ENCODE measurements around the gene SMCO2. TPM values are rescaled to one million over a fixed set of nuclear protein-coding genes. Genes with fewer than 3 reads are reported as not detected.

Gene SMCO2
- not detected for polyA plus RNA-seq (2013, experiment 1 of 2; ENCODE audit: insufficient read length)
- polyA plus RNA-seq (2013, experiment 2 of 2; ENCODE audit: insufficient read length) = 0.21 TPM

DNA sequence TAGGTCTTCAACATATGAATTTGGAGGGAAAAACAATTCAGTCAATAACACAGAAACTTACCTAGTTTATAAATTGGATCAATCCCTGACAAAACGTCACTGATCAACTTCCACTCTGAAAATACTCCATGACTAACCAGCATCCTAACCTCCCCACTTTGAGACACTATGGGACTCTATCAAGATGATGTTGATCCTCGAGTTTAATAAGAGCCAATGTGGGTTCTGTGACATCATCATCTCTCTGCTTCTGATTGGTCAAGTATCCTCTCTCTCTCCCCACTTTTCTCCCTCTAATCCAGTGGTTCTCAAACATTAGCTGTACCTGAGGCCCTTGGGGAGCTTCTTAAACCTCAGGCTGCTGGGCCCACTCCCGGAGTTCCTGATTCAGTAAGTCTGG, at the start of gene SMCO2:
SMCO2 (plus strand) TSS at position 301 of the 400 bp plus-strand sequence. CDS start 23,896 bp downstream, outside the sequence.
- no peak for DNase-seq

- no peak for DNase-seq
Measured at GRCh38 chr12:27398466-27398865, 48.1 kb upstream of the SMCO2 start.

DNA sequence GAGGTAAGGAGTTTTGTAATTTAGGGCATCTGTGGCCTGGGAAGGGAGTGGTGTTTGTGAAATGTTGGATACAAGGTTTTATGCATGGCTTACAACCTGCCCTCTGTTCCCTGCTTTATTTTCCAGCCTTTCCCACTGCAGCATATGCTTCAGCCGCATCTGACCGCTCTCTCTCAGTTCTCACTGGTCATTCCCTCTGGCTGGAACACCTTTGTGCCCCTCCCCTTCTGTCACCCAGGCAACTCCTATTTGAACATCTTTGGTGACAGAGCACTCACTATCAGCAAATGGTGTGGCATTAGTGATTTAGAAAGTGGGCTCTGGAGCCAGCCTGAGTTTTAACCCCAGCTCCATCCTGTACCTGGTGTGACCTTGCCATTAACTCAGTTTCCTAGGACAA, 47.5 kb upstream of the SMCO2 start:
- no peak for DNase-seq

GRCh38 chr12:27400856-27401354, 45.6 kb upstream of the SMCO2 start:
- DNase-seq = no peak

DNA sequence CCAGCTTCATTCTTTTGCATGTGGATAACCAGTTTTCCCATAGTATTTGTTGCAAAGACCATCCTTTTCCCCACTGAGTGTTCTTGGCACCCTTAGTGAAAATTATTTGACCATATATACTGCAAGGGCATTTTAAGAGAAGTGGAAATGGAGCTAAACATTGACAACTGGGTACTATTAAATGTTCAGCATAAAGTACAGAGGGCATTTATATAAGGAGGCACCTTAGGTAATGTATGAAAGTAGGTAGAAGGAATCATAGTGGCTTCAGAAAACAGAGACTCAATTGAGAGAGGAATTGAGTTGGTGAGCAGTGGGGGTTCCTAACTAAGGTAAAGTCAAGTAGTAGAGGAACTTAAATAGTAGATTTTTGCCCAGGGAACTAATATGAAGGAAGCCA, 34.5 kb upstream of the SMCO2 start:
- no peak for DNase-seq

GRCh38 chr12:27422697-27423096, 23.8 kb upstream of the SMCO2 start:
- no peak for DNase-seq

DNA sequence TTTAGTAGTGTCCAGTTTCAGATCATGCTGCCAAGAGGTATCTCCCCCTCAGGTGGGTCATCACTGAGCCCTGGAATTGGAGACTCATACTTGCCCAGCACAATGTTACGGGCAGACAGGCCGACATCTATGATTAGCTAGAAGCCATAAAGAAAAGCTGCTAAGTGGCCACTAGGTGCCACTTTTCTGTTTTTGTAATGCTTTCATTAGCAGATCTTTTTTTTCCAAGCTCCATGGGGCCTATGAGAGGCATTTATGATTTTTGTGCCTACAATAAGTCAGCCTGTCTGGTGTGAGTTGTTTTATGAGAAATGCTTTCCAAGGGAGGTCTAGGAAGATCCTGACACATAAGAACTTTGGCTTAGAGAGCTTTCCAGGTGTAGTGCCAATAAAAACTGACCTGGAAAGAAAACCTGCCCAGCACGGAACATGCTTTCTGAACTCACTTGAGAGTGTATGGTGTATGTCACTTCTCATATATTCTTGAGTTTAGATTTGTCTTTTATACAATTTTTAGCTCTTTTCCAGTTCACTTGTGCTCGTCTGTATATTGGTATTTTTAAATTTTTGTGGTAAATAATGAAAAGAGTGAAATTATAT, 21.8 kb upstream of the SMCO2 start:
- peak; percentile 68 for DNase-seq

- DNase-seq = no peak
Measured at GRCh38 chr12:27425306-27425705, 21.2 kb upstream of the SMCO2 start.

DNA sequence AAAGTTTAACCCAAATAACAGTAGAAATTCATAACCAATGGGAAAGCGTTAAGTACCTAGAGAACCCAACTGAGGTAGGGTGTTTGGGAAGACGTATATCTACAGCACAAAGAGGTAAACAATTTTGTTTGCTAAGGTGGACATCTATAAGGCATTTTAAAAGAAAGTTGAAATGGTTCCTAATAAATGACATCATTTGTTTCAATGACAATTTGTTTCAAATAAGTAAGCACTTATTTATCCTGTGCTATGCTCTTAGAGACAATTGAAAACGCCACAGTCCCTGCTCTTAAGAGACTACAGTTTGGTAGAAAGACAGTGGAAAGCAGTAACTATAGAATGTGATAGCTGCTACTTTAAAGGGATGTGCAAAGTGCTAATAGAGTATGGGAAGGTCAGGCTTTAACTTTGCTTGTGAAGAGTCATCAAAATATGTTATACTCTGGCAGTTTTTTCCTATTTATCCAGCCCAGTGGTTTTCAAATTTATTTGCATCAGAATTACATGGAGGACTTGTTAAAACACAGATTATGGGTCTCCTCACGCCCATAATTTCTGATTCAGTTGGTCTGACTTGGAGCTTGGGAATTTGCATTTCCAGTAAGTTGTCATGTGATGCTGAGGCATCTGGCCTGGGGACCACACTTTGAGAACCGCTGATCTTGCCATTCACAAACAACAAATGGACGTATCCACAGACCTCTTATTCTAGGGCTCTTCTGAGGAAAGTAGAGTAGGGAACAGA, 19.6 kb upstream of the SMCO2 start:
- peak; percentile 4 for DNase-seq

DNA sequence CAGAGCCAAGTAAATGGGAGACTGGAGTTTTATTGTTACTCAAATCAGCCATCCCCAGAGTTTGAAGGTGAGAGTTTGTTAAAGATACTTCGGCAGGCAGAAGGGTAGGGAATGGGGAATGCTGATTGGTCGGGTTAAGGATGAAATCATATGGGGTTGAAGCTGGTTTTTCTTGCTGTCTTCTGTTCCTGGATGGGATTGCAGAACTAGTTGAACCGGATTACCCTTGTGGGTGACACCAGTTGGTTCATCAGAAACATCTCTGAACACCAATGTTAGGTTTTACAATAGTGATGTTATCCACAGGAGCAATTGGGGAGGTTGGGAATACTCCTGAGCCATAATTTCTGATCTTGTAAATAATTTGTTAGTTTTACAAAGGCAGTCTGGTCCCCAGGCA, 18.7 kb upstream of the SMCO2 start:
- DNase-seq = no peak

DNA sequence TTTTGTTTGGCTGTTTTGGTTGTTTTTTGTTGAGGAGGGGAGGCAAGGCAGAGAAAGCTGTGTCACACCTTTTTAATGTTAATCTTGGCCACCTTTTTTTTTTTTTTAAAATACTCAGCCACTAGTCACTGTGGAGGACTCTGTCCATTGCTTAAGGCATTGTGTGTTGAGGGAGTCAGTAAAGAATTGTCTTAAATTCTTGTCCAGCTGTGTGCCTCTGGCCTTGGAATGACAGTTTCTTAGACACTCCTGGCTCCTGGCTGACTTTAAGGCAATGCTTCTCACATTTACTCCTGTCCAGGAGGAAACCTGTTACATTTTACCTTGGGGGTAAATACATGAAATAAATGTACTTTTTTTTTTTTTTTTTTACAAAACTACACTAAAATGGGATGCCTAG, 18.1 kb upstream of the SMCO2 start:
- no peak for DNase-seq

DNA sequence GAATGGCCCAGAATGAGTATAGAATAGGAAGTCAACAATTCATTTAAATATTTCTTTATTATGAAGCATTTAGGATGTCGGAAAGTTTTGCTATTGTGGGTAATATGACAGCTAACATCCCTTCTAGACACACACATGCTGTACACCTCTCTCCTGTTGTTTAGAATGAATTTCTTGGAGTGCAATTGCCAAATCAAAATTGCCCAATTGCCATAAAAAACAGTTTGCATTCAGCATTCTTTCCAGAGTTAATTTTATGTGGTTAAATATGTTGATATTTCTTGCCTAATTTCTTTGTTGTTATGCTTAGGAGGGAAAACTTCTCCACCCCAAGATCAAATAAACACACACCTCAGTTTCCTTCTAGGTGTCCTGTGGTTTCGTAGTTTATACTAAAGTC, 16.9 kb upstream of the SMCO2 start:
- DNase-seq = no peak

DNA sequence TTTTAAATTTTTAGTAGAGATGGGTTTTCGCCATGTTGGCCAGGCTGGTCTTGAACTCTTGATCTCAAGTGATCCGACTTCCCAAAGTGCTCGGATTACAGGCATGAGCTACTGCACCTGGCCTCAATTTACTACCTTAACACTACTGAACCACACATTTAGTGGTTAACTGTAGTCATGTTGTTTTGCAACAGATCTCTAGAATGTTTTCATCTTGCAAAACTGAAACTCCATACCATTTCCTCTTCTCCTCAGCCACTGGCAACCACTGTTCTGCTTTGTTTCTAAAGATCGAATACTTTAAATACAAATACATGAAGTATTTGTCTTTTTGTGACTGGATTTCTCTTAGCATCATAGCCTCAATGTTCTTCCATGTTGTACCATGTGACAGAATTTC, 15.4 kb upstream of the SMCO2 start:
- DNase-seq = no peak

- peak; percentile 14 for DNase-seq
Measured at GRCh38 chr12:27434673-27435565, 11.6 kb upstream of the SMCO2 start.

DNA sequence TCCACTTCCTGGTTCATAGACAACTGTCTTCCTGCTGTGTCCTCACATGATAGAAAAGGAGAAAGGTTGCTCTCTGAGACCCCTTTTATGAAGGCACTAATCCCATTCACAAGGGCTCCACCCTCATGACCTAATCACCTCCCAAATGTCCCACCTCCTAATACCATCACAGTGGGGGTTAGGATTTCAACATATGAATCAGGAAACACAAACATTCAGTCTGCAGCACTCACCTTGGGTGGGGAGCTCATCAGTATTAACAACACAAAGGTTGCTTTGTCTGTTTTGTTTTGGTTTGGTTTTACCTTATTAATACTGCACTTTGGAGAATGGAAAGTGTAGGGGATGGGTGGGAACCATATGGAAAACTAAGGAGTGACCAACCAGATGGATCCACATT, 10.5 kb upstream of the SMCO2 start:
- no peak for DNase-seq

DNA sequence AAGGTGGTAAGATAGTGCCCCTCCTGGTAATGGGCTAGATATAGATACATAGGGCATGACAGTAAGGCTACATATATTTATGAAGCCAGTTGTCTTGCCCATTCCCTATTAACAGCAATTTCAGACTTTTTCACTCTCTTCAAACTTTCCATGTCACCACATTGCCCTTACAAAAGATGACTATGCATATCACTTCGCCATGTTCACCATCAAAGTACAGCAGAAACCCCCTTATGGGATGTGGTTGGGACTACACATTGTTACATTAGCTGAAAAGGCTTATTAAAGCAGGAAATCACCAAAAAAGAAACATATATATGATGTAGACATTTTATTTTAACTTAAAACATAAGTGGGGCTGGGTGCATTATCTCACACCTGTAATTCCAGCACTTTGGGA, 9.8 kb upstream of the SMCO2 start:
- DNase-seq = no peak

GRCh38 chr12:27437839-27438238, 8.7 kb upstream of the SMCO2 start:
- DNase-seq = no peak

DNA sequence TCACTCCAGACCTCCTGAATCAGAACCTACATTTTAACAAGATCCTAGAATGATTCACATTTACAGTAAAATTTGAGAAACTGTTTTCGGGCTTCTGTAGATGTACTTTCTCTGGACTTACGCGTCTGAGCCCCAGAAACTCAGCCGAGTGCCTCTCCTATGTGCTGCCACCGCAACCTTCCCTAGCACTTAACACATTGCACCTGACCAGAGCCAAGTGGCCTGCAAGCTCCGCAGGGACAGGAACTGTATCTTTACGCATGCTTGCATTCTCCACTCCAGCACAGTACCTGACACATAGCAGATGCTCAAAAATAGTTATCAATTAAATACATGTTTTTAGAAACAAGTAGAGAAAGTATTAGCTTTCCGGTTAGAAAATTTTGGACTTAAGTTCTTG, 1.2 kb downstream of the SMCO2 start:
- no peak for DNase-seq

DNA sequence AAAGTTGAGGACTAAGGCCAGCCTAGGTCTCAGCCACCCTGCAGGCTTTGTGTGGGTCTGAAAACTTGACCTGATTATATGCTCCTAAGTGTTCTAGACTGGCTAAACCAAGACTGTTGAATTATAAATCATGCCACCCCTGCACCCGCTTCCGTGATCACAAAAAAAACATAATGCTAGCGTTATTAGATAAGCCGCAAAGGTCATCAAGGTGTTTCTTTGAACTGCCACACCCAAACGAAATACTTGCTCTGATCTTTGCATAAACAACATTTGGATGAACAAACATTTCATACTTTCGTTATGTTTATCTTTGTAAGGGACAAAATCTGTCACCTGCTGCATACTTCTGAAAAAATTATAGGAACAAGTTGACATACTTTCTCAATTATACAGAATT, 2.5 kb downstream of the SMCO2 start:
- no peak for DNase-seq

DNA sequence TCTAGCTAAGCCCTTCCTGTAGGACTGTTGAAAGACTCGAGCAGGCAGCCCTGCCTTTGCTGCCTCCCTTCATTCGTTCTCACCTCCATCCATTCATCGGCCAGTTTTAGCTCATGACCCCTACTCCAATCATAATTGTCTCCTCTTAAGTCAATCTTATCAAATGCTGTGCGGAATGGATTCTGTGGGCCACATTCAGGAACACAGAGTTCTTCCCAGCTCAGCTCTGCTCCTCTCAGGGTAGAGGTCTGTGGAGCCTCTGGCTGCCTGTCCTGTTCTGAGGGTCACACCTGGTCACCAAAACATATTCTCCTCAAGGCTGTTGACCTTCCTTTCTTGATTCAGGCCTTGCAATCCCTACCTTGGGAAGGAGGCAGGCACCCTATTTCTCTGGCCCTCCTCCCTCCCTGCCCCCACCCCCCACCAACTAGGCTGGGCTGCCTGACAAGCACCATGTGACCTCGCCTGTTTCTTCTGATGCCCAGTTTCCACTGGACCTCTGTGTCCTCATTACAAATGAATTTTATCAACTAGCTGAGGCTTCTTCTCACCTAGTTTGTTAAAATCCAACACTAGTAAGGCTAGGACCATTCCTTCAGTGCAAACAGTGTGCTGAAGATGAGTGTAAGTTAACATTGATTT, 3.5 kb downstream of the SMCO2 start:
- DNase-seq = no peak

DNA sequence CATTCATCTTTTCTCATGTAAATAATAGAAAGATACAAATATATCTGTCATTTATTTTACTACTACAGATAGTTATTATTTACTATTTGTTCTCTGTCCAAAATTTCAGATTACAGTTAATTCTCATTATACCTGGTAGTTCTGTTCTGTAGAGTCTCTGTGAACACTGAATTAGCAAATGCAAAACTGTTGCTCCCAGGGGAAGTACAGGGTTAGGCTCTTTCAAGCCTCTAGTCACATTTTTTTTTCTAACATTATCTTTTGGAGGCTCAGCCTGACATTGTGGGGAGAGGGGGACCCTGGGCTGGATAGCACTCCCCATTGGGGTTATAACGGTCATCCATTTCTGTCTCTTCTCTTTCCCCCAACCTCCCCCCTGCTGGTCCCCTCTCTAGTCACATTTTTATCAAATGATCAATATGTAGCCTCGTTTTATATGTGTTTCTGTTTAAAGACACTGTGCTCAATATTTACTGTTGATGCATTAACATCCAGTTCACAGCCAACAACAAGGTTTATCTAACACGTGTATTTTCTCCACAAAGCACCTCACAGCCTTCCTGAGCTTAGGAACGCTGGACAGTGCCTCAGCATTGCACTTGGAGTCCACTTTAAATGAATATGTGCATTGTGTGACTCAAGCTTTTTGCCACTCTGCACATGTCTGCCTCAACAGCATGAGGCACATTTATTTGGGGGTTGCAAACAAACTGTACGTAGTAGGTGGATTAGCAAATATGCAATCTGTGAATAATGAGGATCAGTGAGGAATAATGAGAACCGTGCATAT, 4.7 kb downstream of the SMCO2 start:
- DNase-seq = no peak

- DNase-seq = no peak
Measured at GRCh38 chr12:27453421-27453820, 6.9 kb downstream of the SMCO2 start.

Data from fibroblast of skin of abdomen (primary cell).